LNCAP (cell line): ENCODE results near the gene SPHK1.
A peak's percentile ranks its signal among the peaks of the same experiment; 100 is the strongest.

Source experiments
- CTCF ChIP-seq: fragments of 450-650 bp; IDR thresholded peaks from 2 replicates; pipeline ENCODE4 v1.5.1; 2017; ENCODE audit warnings: mild to moderate bottlenecking

SPHK1 gene

GRCh38 chr17:76368545-76368944, 15.9 kb upstream of the SPHK1 start:
- TF ChIP-seq CTCF: no peak

- TF ChIP-seq CTCF: no peak
These were observed 15.0 kb upstream of the SPHK1 start for GRCh38 chr17:76369379-76369778.

- TF ChIP-seq CTCF: no peak
These were observed 14.6 kb upstream of the SPHK1 start for GRCh38 chr17:76369804-76370203.

GRCh38 chr17:76370261-76370993, 14.0 kb upstream of the SPHK1 start:
- 0 out of 2 replicates have a peak, but pooled peaks have one; percentile 13 for TF ChIP-seq CTCF

- TF ChIP-seq CTCF: no peak
These were observed 12.5 kb upstream of the SPHK1 start for GRCh38 chr17:76371656-76372628.

- TF ChIP-seq CTCF: no peak
These were observed 7.9 kb upstream of the SPHK1 start for GRCh38 chr17:76376318-76377133.
